ENCODE measurements around the gene SLC16A9. TPM values are rescaled to one million over a fixed set of nuclear protein-coding genes. Genes with fewer than 3 reads are reported as not detected.

The SLC16A9 gene
- total RNA-seq, 1 donor from 2014 or later: 1.2 TPM

DNA sequence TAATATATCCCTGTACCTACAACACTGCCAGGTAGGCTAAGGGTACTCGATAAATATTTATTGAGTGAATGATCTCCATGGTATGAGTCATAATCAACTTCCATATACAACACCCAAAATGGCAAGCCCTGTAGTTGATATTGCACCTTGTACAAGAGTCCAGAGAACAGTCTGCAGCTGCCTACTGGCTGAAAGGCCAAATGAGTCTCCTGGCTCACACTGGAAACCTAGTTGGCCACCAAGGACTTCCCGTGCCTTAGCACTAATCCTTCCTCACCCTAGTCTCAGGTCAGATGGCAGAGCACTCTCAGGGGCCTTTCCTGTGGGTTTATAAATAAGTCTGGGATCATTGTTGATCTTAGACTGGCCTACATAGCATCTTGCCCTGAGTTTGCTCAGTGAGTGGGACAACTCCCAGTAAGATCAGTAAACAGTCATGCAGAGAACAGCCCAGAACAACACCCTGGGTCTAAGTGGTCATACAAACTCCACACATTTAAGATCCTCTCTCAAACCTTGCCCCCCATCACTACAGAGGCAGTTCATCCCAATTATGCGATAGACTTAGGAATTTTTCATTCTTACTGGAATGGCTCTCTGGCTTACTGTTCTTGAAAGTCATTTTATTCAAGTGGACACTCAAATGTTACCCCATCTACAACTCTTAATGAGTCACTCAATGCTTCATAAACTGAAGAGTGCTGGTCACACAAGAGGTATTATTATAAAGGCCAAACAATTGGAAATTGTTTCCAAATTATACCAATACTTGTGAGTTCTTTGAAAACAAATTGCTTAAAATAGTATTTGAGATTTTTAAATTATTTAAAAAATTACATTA, 14.7 kb upstream of the SLC16A9 start:
- H3K36me3 Mint-ChIP-seq (ENCODE audit: low read depth): no peaks in the 10 kb centered on the region
- ChIA-PET CTCF (no interaction called here), POLR2A (no interaction called here)
- DNase-seq (no peak), ATAC-seq (ENCODE audit: low read depth) (no peak)
- TF ChIP-seq, protein P1, sequence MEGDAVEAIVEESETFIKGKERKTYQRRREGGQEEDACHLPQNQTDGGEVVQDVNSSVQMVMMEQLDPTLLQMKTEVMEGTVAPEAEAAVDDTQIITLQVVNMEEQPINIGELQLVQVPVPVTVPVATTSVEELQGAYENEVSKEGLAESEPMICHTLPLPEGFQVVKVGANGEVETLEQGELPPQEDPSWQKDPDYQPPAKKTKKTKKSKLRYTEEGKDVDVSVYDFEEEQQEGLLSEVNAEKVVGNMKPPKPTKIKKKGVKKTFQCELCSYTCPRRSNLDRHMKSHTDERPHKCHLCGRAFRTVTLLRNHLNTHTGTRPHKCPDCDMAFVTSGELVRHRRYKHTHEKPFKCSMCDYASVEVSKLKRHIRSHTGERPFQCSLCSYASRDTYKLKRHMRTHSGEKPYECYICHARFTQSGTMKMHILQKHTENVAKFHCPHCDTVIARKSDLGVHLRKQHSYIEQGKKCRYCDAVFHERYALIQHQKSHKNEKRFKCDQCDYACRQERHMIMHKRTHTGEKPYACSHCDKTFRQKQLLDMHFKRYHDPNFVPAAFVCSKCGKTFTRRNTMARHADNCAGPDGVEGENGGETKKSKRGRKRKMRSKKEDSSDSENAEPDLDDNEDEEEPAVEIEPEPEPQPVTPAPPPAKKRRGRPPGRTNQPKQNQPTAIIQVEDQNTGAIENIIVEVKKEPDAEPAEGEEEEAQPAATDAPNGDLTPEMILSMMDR (IDR thresholded peaks at IDR 0.05): no peak
- no peak overlapping the region for H3K27ac Mint-ChIP-seq
- no peak overlapping the region for H3K4me3 Mint-ChIP-seq
- peaks cover 4% of the 10 kb centered on the region for H3K27me3 Mint-ChIP-seq
- peaks cover 4% of the 10 kb centered on the region for H3K9me3 Mint-ChIP-seq
- H3K4me1 Mint-ChIP-seq: no peaks in the 10 kb centered on the region
- intact Hi-C loops (cut with micrococcal nuclease): no loop called here

DNA sequence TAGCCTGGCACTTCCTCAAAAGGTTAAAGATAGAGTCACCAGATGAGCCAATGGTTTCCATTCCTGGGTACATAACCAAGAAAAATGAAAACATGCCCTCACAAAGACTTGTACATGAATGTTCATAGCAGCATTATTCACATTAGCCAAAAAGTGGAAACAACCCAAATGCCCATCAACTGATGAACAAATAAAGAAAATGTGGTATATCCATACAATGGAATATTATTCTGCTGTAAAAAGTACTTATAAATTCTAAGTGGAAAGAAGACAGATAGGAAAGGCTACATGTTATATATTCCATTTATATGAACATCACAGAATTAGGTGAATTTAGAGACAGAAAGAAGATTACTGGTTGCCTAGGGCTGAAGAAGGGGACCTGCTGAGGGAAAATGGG, 10.7 kb upstream of the SLC16A9 start:
- H3K4me1 Mint-ChIP-seq: no peaks in the 10 kb centered on the region
- ATAC-seq (ENCODE audit: low read depth) (no peak), DNase-seq (no peak)
- ChIA-PET POLR2A (interaction anchor here (0.7 kb wide), 1 partner anchor 11 kb away, joined by 5 read pairs; the partner anchor contains the start of gene SLC16A9), CTCF (interaction anchor here (0.6 kb wide), 1 partner anchor 111 kb away, joined by 3 read pairs; no protein-coding TSS in a partner anchor)
- intact Hi-C loops (cut with micrococcal nuclease): no loop called here
- H3K36me3 Mint-ChIP-seq (ENCODE audit: low read depth): no peaks in the 10 kb centered on the region
- no peak overlapping the region for H3K4me3 Mint-ChIP-seq
- TF ChIP-seq, protein P1 (IDR thresholded peaks at IDR 0.05): no peak
- peaks cover 4% of the 10 kb centered on the region for H3K9me3 Mint-ChIP-seq
- H3K27me3 Mint-ChIP-seq: peaks cover 3% of the 10 kb centered on the region
- H3K27ac Mint-ChIP-seq: no peak overlapping the region

DNA sequence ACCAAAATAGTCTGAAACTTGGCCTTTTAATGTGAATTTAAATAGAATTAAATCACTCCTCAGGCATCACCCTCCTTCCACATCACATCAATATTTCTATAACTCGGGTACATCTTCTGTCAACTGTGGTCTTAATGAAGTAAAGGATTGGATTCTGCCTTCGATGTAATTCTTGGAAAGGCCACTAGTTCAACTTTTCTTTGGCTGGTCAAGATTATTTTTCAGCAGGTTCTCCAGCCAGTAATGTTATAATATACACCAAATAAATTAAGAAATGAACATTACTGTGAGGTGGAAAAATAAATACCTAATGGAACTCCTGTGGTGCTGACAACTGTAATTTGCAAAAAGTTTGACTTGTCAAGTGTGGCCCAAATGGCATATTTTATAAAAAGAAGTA, 9.7 kb upstream of the SLC16A9 start:
- peaks cover 4% of the 10 kb centered on the region for H3K9me3 Mint-ChIP-seq
- DNase-seq: no peak
- ChIA-PET POLR2A (no interaction called here), CTCF (no interaction called here)
- intact Hi-C loops (cut with micrococcal nuclease): no loop called here
- ATAC-seq (ENCODE audit: low read depth): no peak
- TF ChIP-seq, protein P1 (IDR thresholded peaks at IDR 0.05): no peak
- H3K27ac Mint-ChIP-seq: no peak overlapping the region
- H3K4me1 Mint-ChIP-seq: no peaks in the 10 kb centered on the region
- H3K4me3 Mint-ChIP-seq: no peak overlapping the region
- H3K27me3 Mint-ChIP-seq: peaks cover 3% of the 10 kb centered on the region
- H3K36me3 Mint-ChIP-seq (ENCODE audit: low read depth): no peaks in the 10 kb centered on the region

DNA sequence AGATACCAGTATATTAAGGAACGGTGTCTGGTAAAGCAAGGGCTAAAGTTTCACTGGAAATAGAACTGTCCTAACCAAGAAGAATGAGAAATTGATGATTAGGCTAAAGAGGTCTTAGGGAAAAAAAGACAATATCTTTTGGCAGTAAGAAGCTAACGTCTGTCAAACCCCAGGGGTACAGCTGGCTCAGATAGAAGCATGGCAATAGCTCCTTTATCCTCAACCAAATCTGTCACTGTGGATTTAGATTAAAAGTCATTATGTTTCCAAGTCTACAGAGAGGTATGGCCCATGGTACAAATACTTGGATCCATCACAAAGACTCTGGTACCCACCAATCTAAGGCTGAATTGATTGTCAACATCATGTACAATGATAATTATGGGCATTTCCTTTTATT, 8.6 kb upstream of the SLC16A9 start:
- TF ChIP-seq, protein P1 (IDR thresholded peaks at IDR 0.05): no peak
- Mint-ChIP-seq H3K9me3 (peaks cover 4% of the 10 kb centered on the region), H3K4me1 (no peaks in the 10 kb centered on the region), H3K36me3 (ENCODE audit: low read depth) (no peaks in the 10 kb centered on the region), H3K4me3 (no peak overlapping the region), H3K27me3 (peaks cover 9% of the 10 kb centered on the region), H3K27ac (no peak overlapping the region)
- ChIA-PET POLR2A (interaction anchor here (0.6 kb wide), 1 partner anchor 8 kb away, joined by 3 read pairs; no protein-coding TSS in a partner anchor), CTCF (no interaction called here)
- intact Hi-C loops (cut with micrococcal nuclease): no loop called here
- ATAC-seq (ENCODE audit: low read depth): no peak
- no peak for DNase-seq

DNA sequence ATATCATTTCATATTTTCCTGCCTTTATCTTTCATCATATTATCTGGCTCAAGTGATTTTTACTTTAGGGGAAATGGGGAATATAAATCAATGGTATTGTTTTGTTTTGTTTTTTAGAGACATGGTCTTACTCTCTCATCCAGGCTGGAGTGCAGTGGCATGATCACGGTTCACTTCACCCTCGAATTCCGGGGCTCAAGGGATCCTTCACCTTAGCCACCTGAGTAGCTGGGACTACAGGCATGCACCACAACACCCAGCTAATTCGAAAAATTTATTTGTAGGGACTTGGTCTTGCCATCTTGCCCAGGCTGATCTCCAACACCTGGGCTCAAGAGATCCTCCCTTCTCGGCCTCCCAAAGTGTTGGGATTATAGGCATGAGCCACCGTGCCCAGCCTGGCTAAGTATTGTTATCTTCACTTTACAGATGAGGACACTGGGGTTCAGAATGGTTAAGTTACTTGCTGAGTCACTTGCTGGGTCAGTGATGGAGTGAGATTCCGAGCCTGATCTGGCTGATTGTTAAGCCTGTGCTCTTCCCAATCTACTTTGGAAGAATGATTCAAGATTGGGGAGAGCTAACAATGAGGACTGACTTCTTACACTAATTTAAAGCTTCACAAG, 3.7 kb upstream of the SLC16A9 start:
- TF ChIP-seq, protein P1 (IDR thresholded peaks at IDR 0.05): no peak
- ATAC-seq (ENCODE audit: low read depth) (no peak), DNase-seq (no peak)
- Mint-ChIP-seq H3K36me3 (ENCODE audit: low read depth) (no peaks in the 10 kb centered on the region), H3K9me3 (no peaks in the 10 kb centered on the region), H3K4me3 (no peak overlapping the region), H3K27me3 (peaks cover 18% of the 10 kb centered on the region), H3K27ac (no peak overlapping the region), H3K4me1 (peaks cover 6% of the 10 kb centered on the region)
- intact Hi-C loops (cut with micrococcal nuclease): no loop called here
- ChIA-PET CTCF (no interaction called here), POLR2A (no interaction called here)

All from activated B cell treated with CpG ODN at 0.5 μM for 24 hours (primary cell).